GM12878 (cell line): ENCODE data around the gene DACH1. TPM values are rescaled to one million over a fixed set of nuclear protein-coding genes. Genes with fewer than 3 reads are reported as not detected.

Experiments used
- ATAC-seq: fragments of 200-7000 bp; cut with Tn5 transposase; 3 replicates; pipeline ENCODE4 v1.9.1; 2020; ENCODE audit warnings: mild to moderate bottlenecking, moderate library complexity
- BruUV-seq: library from RNA; stranded (reverse); fragments of 400-500 nt; replicated peaks from 2 replicates; lab custom pipeline; 2021; lab: Mats Ljungman, UMichigan
- CTCF ChIA-PET: fragments of 300-600 bp; sonication (Branson Sonifier 250); formaldehyde crosslinking; extraction: SDS; loops from one replicate; lab custom pipeline; 2021; ENCODE audit warnings: inconsistent platforms; lab: Yijun Ruan, JAX
- POLR2A ChIA-PET: fragments of 350-600 bp; formaldehyde crosslinking; extraction: SDS; loops from one replicate; lab custom pipeline; 2021; ENCODE audit warnings: inconsistent platforms; lab: Charles Lee
- RAD21 ChIA-PET: fragments of 300-600 bp; sonication (Branson Sonifier 250); formaldehyde crosslinking; loops from one replicate; lab custom pipeline; 2023; ENCODE audit warnings: antibody characterized with exemption; ENCODE audit not compliant: unreplicated experiment; lab: Charles Lee
- SMC1A ChIA-PET: fragments of 300-600 bp; sonication (Branson Sonifier 250); formaldehyde crosslinking; loops from one replicate; lab custom pipeline; 2023; ENCODE audit not compliant: unreplicated experiment, uncharacterized antibody; lab: Charles Lee
- DNase-seq: peaks from one replicate; pipeline ENCODE4 v3.0.0-alpha.2; 2011; ENCODE audit warnings: low read depth, low spot score
- FAIRE-seq: peaks from 3 replicates; lab custom pipeline; 2011; peaks lifted over from hg19 to GRCh38; lab: Jason Lieb, UNC
- H2AFZ ChIP-seq: 2 replicates; pipeline ENCODE4 v1.6.0; 2011; ENCODE audit warnings: low read depth, low read length, control low read depth; ENCODE audit not compliant: control insufficient read depth
- H3K27ac ChIP-seq: 2 replicates; pipeline ENCODE4 v1.5.1; 2011; ENCODE audit warnings: control low read depth; ENCODE audit not compliant: control insufficient read depth, insufficient read depth
- H3K27me3 ChIP-seq, 2 experiments: replicated peaks in 1 of 2; 2 replicates each; pipeline versions ENCODE4 v1.6.0 to v1.6.1; 2011; ENCODE audit warnings: low read length in 1 of 2; ENCODE audit not compliant: control insufficient read depth in 2 of 2, insufficient read depth in 2 of 2
- H3K36me3 ChIP-seq, 2 experiments: 2 replicates each; pipeline ENCODE4 v1.5.1; 2011; ENCODE audit warnings: low read length in 1 of 2; ENCODE audit not compliant: control insufficient read depth in 2 of 2, insufficient read depth in 2 of 2
- H3K4me1 ChIP-seq: 2 replicates; pipeline ENCODE4 v1.6.1; 2011; ENCODE audit warnings: mild to moderate bottlenecking, low read length, moderate library complexity, mixed read lengths; ENCODE audit not compliant: control insufficient read depth, insufficient read depth
- H3K4me2 ChIP-seq: 2 replicates; pipeline ENCODE4 v1.6.0; 2011; ENCODE audit warnings: control low read depth; ENCODE audit not compliant: control insufficient read depth, insufficient read depth
- H3K4me3 ChIP-seq: fragments of 200-600 bp; sonication (generic); 2 replicates; pipeline ENCODE4 v1.5.1; 2016
- H3K79me2 ChIP-seq: 2 replicates; pipeline ENCODE4 v1.6.0; 2011; ENCODE audit warnings: low read length; ENCODE audit not compliant: control insufficient read depth, insufficient read depth
- H3K9ac ChIP-seq: 2 replicates; pipeline ENCODE4 v1.8.0; 2011; ENCODE audit warnings: low read length, control low read depth, mixed read lengths; ENCODE audit not compliant: control insufficient read depth, insufficient read depth
- H3K9me3 ChIP-seq: replicated peaks from 3 replicates; pipeline ENCODE4 v1.5.1; 2011; ENCODE audit warnings: mild to moderate bottlenecking, low read length; ENCODE audit not compliant: control insufficient read depth, insufficient read depth
- H4K20me1 ChIP-seq: 2 replicates; pipeline ENCODE4 v1.6.0; 2011; ENCODE audit not compliant: control insufficient read depth, insufficient read depth
- ATF2 ChIP-seq: IDR thresholded peaks from 2 replicates; pipeline ENCODE4 v1.6.1; 2012; ENCODE audit warnings: low read length, inconsistent platforms
- CBFB ChIP-seq: IDR thresholded peaks from 2 replicates; pipeline ENCODE4 v1.6.1; 2016; ENCODE audit warnings: antibody characterized with exemption, low read depth
- CUX1 ChIP-seq: IDR thresholded peaks from 2 replicates; pipeline ENCODE4 v1.6.1; 2012; ENCODE audit warnings: improper control_type of control experiment, low read depth, low read length; ENCODE audit not compliant: insufficient replicate concordance
- PAX8 ChIP-seq: fragments of 450-650 bp; IDR thresholded peaks from 2 replicates; pipeline ENCODE4 v1.6.1; 2017; ENCODE audit warnings: mild to moderate bottlenecking, moderate library complexity
- RUNX3 ChIP-seq: IDR thresholded peaks from 2 replicates; pipeline ENCODE4 v1.6.1; 2012; ENCODE audit warnings: low read length, inconsistent platforms
- SMC3 ChIP-seq: IDR thresholded peaks from 2 replicates; pipeline ENCODE4 v1.6.1; 2011; ENCODE audit warnings: low read length, improper control_type of control experiment, borderline replicate concordance
- ZBED1 ChIP-seq: IDR thresholded peaks from 2 replicates; pipeline ENCODE4 v1.6.1; 2016; ENCODE audit warnings: borderline replicate concordance
- ZSCAN29 ChIP-seq: fragments of 450-650 bp; IDR thresholded peaks from 2 replicates; pipeline ENCODE4 v1.6.1; 2017; ENCODE audit warnings: mild to moderate bottlenecking, moderate library complexity
- WGBS: methylation state at CpG from one replicate; pipeline ENCODE4 v1.1.6; 2016; ENCODE audit warnings: low lambda C conversion rate; ENCODE audit not compliant: insufficient replicate concordance, insufficient coverage; ENCODE audit errors: missing lambda C conversion rate; 5-methylcytosine and 5-hydroxymethylcytosine counted together
- in situ Hi-C: fragments of 300-500 bp; cut with MboI; formaldehyde crosslinking; loops from 9 replicates; pipeline ENCODE4 v1.14.3; 2018; ENCODE audit warnings: mixed read lengths
- intact Hi-C: fragments of 100-400 bp; cut with micrococcal nuclease; formaldehyde crosslinking; loops from one replicate; pipeline ENCODE4 v1.14.2; 2022; ENCODE audit not compliant: unreplicated experiment
- polyA plus RNA-seq, 11 experiments: library from polyadenylated mRNA; depleted of rRNA in 4 of 11; unstranded in 6 of 11; stranded (reverse) in 5 of 11; fragments of >200 nt; fragmentation: Nextera tagmentation in 4 of 11; fragmentation: Illumina TruSeq in 1 of 11; extraction: Ambion mirVana in 4 of 11; extraction: Trizol in 1 of 11; gene quantifications; 1 replicate in 1 of 11; 2 replicates in 10 of 11; pipeline versions ENCODE4 v1.2.1 to v1.2.3, GENCODE V29; 2011 to 2016; ENCODE audit warnings: inconsistent platforms in 2 of 11, missing spikeins in 2 of 11, low read depth in 1 of 11
- total RNA-seq, 4 experiments: library from RNA; depleted of rRNA in 3 of 4; stranded (reverse); fragments of >200 nt in 3 of 4; fragmentation: Illumina TruSeq in 1 of 4; extraction: Trizol in 1 of 4; gene quantifications; 2 replicates each; pipeline versions ENCODE4 v1.2.1 to v1.2.3, GENCODE V29; 2013 to 2021
- TF ChIP-seq, protein P1 (sequence below): fragments of 450-650 bp; IDR thresholded peaks from 2 replicates; pipeline ENCODE4 v1.6.1; 2017; ENCODE audit warnings: mild to moderate bottlenecking, low read depth, inconsistent platforms; ENCODE audit not compliant: poor library complexity, severe bottlenecking

DACH1 gene
- total and polyA plus RNA-seq, 10 of the 15 experiments (the other 5 are each of a cell fraction or from before 2014, with no cell fraction given): 0.05 TPM; not detected in 9

- no peaks in the 10 kb centered on the region for H3K4me1 ChIP-seq
- no peak overlapping the region for H2AFZ ChIP-seq
- no peak for FAIRE-seq
- no peaks in the 10 kb centered on the region for H4K20me1 ChIP-seq
- H3K4me2 ChIP-seq: no peak overlapping the region
- WGBS: 13% methylated on average over 3 of the region's 3 CpGs
- no peak for ATAC-seq
- RAD21 ChIA-PET: no interaction called here
- no peaks in the 10 kb centered on the region for H3K9me3 ChIP-seq
- no peak overlapping the region for H3K9ac ChIP-seq
- POLR2A ChIA-PET: no interaction called here
- H3K36me3 ChIP-seq: no peaks in the 10 kb centered on the region
- H3K27me3 ChIP-seq: no peaks in the 10 kb centered on the region
- DNase-seq: no peak
- BruUV-seq: no TSS peak
- SMC1A ChIA-PET: no interaction called here
- in situ Hi-C loops (no loop called here), intact Hi-C loops (no loop called here)
- no peak for TF ChIP-seq CUX1
- TF ChIP-seq, protein P1, sequence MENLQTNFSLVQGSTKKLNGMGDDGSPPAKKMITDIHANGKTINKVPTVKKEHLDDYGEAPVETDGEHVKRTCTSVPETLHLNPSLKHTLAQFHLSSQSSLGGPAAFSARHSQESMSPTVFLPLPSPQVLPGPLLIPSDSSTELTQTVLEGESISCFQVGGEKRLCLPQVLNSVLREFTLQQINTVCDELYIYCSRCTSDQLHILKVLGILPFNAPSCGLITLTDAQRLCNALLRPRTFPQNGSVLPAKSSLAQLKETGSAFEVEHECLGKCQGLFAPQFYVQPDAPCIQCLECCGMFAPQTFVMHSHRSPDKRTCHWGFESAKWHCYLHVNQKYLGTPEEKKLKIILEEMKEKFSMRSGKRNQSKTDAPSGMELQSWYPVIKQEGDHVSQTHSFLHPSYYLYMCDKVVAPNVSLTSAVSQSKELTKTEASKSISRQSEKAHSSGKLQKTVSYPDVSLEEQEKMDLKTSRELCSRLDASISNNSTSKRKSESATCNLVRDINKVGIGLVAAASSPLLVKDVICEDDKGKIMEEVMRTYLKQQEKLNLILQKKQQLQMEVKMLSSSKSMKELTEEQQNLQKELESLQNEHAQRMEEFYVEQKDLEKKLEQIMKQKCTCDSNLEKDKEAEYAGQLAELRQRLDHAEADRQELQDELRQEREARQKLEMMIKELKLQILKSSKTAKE: no peak
- no peak for TF ChIP-seq PAX8
- TF ChIP-seq CBFB: no peak
- no peak for TF ChIP-seq RUNX3
- TF ChIP-seq ZBED1: no peak
- TF ChIP-seq SMC3: no peak
- TF ChIP-seq ATF2: no peak
- TF ChIP-seq ZSCAN29: no peak
- no peak overlapping the region for H3K27ac ChIP-seq
- no peaks in the 10 kb centered on the region for H3K79me2 ChIP-seq
- H3K4me3 ChIP-seq: no peak overlapping the region
- CTCF ChIA-PET: no interaction called here
These were observed 264.7 kb downstream of the DACH1 start for GRCh38 chr13:71602344-71602743.
